ENCODE results near the gene DUS3L.

The DUS3L gene

DNA sequence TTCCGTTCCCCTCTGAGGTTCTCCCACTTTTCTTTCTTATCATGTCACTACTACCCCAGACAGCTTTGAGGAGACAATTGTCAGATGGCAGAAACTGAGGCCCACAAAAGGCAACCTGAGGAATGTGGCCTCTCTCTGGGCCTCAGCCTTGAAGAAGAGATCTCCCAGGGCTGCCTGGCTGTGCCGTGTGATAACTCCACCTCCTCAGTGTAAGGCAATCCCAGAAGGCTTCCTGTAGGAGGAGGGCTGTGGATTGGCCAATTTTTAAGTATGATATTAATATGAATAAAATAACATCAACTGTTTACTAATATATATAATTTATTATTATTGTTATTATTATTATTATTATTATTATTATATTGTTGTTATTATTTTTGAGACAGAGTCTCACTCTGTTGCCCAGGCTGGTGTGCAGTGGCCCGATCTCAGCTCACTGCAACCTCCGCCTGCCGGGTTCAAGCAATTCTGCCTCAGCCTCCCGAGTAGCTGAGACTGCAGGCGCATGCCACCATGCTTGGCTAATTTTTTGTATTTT lies 4.5 kb upstream of the DUS3L start:
- TF ChIP-seq CTCF (IDR thresholded peaks at IDR 0.05; ENCODE audit: low read depth, low read length, missing control alignments) = no peak
- H3K4me3 ChIP-seq (ENCODE audit: low read depth, low read length) = no peak overlapping the region
- no peak for DNase-seq (ENCODE audit: low read depth)

GRCh38 chr19:5793188-5793587 lies 2.2 kb upstream of the DUS3L start:
- no peak for TF ChIP-seq CTCF (IDR thresholded peaks at IDR 0.05; ENCODE audit: low read depth, low read length, missing control alignments)
- no peak overlapping the region for H3K4me3 ChIP-seq (ENCODE audit: low read depth, low read length)
- DNase-seq (ENCODE audit: low read depth) = no peak

DNA sequence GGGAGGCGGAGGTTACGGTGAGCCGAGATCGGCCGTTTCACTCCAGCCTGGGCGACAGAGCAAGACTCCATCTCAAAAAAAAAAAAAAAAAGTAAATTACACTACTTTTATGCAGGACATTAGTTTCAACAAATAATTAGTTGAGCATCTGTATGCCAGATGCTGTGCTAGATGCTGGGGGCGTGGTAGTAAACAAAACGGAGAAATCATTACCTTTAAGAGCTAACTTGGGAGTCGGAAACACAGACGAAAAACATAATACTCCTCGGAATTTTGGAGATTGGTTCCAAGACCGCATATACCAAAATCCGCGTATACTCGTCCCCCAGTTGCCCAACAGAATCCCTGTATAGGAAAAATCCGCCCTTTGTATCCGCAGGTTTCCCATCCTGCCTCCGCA lies 1.3 kb upstream of the DUS3L start:
- H3K4me3 ChIP-seq (ENCODE audit: low read depth, low read length) = no peak overlapping the region
- no peak for DNase-seq (ENCODE audit: low read depth)
- TF ChIP-seq CTCF (IDR thresholded peaks at IDR 0.05; ENCODE audit: low read depth, low read length, missing control alignments) = no peak

GRCh38 chr19:5789886-5790558 lies 941 bp downstream of the DUS3L start:
- TF ChIP-seq CTCF (IDR thresholded peaks at IDR 0.05; ENCODE audit: low read depth, low read length, missing control alignments) = no peak
- no peak for DNase-seq (ENCODE audit: low read depth)
- peak overlapping the region; percentile 85 for H3K4me3 ChIP-seq (ENCODE audit: low read depth, low read length)

GRCh38 chr19:5789351-5789761 lies 1.6 kb downstream of the DUS3L start:
- no peak overlapping the region for H3K4me3 ChIP-seq (ENCODE audit: low read depth, low read length)
- no peak for DNase-seq (ENCODE audit: low read depth)
- no peak for TF ChIP-seq CTCF (IDR thresholded peaks at IDR 0.05; ENCODE audit: low read depth, low read length, missing control alignments)

- no peak for DNase-seq (ENCODE audit: low read depth)
- TF ChIP-seq CTCF (IDR thresholded peaks at IDR 0.05; ENCODE audit: low read depth, low read length, missing control alignments) = no peak
- H3K4me3 ChIP-seq (ENCODE audit: low read depth, low read length) = no peak overlapping the region
Measured at GRCh38 chr19:5788422-5788821, 2.5 kb downstream of the DUS3L start.
